H9 (cell line): ENCODE data around the gene EDAR. TPM values are rescaled to one million over a fixed set of nuclear protein-coding genes. Genes with fewer than 3 reads are reported as not detected.

ENCODE experiments used
- DNase-seq: peaks from one replicate; pipeline ENCODE4 v3.0.0-alpha.2; 2017
- H2AFZ ChIP-seq: one replicate; pipeline ENCODE4 v1.6.1; 2013; ENCODE audit warnings: mild to moderate bottlenecking, low read length, control low read depth, moderate library complexity
- H2AK5ac ChIP-seq: 2 replicates; pipeline ENCODE4 v1.6.1; 2013; ENCODE audit warnings: low read length, control low read depth, mixed read lengths; ENCODE audit not compliant: insufficient read length
- H2BK120ac ChIP-seq: one replicate; pipeline ENCODE4 v1.6.1; 2013; ENCODE audit warnings: low read depth, mild to moderate bottlenecking, low read length, control low read depth, inconsistent platforms; ENCODE audit not compliant: poor library complexity, severe bottlenecking
- H2BK12ac ChIP-seq: 2 replicates; pipeline ENCODE4 v1.6.1; 2013; ENCODE audit warnings: low read length, control low read depth, mixed read lengths, low read depth; ENCODE audit not compliant: insufficient read length
- H2BK15ac ChIP-seq: 2 replicates; pipeline ENCODE4 v1.6.1; 2013; ENCODE audit warnings: low read depth, low read length, control low read depth
- H2BK20ac ChIP-seq: one replicate; pipeline ENCODE4 v1.6.1; 2013; ENCODE audit warnings: low read depth, mild to moderate bottlenecking, low read length, control low read depth, inconsistent platforms; ENCODE audit not compliant: poor library complexity, severe bottlenecking
- H2BK5ac ChIP-seq: 2 replicates; pipeline ENCODE4 v1.6.1; 2013; ENCODE audit warnings: low read length, control low read depth, mixed read lengths; ENCODE audit not compliant: insufficient read length
- H3K14ac ChIP-seq: 2 replicates; pipeline ENCODE4 v1.6.1; 2013; ENCODE audit warnings: low read length, control low read depth; ENCODE audit not compliant: insufficient read depth
- H3K18ac ChIP-seq: 2 replicates; pipeline ENCODE4 v1.6.1; 2013; ENCODE audit warnings: low read depth, mild to moderate bottlenecking, mixed read lengths, low read length, control low read depth; ENCODE audit not compliant: insufficient read length
- H3K23ac ChIP-seq: 2 replicates; pipeline ENCODE4 v1.6.1; 2013; ENCODE audit warnings: low read length, control low read depth, mixed read lengths, low read depth; ENCODE audit not compliant: insufficient read length
- H3K23me2 ChIP-seq: 2 replicates; pipeline ENCODE4 v1.6.1; 2013; ENCODE audit warnings: low read depth, mild to moderate bottlenecking, mixed read lengths, low read length, control low read depth; ENCODE audit not compliant: insufficient read length, poor library complexity, severe bottlenecking
- H3K27ac ChIP-seq: 2 replicates; pipeline ENCODE4 v1.5.1; 2013; ENCODE audit warnings: low read length, control low read depth, mixed read lengths, low read depth; ENCODE audit not compliant: insufficient read length
- H3K27me3 ChIP-seq: 2 replicates; pipeline ENCODE4 v1.6.1; 2013; ENCODE audit warnings: low read length, control low read depth, inconsistent platforms; ENCODE audit not compliant: insufficient read depth
- H3K4ac ChIP-seq: 2 replicates; pipeline ENCODE4 v1.6.1; 2013; ENCODE audit warnings: low read depth, mild to moderate bottlenecking, control low read depth, inconsistent platforms, low read length, moderate library complexity
- H3K4me1 ChIP-seq: 2 replicates; pipeline ENCODE4 v1.6.1; 2013; ENCODE audit warnings: low read length, control low read depth, inconsistent platforms; ENCODE audit not compliant: insufficient read depth
- H3K4me2 ChIP-seq: 2 replicates; pipeline ENCODE4 v1.6.1; 2013; ENCODE audit warnings: low read length, control low read depth, mixed read lengths; ENCODE audit not compliant: insufficient read length, insufficient read depth
- H3K56ac ChIP-seq: 2 replicates; pipeline ENCODE4 v1.6.1; 2013; ENCODE audit warnings: low read depth, mild to moderate bottlenecking, mixed read lengths, low read length, control low read depth; ENCODE audit not compliant: insufficient read length
- H3K79me1 ChIP-seq: 2 replicates; pipeline ENCODE4 v1.6.1; 2013; ENCODE audit warnings: low read depth, mild to moderate bottlenecking, moderate library complexity, low read length, control low read depth, inconsistent platforms; ENCODE audit not compliant: insufficient read depth, poor library complexity, severe bottlenecking
- H3K79me2 ChIP-seq: 2 replicates; pipeline ENCODE4 v1.6.1; 2013; ENCODE audit warnings: low read length, control low read depth, inconsistent platforms; ENCODE audit not compliant: insufficient read depth
- H3K9ac ChIP-seq: 2 replicates; pipeline ENCODE4 v1.6.1; 2013; ENCODE audit warnings: low read length, control low read depth, mixed read lengths; ENCODE audit not compliant: insufficient read length; ENCODE audit errors: extremely low read depth
- H3K9me3 ChIP-seq: one replicate; pipeline ENCODE4 v1.6.1; 2013; ENCODE audit warnings: low read depth, low read length, inconsistent platforms; ENCODE audit not compliant: control insufficient read depth
- H3T11ph ChIP-seq: one replicate; pipeline ENCODE4 v1.6.1; 2013; ENCODE audit warnings: mild to moderate bottlenecking, low read length, control low read depth, inconsistent platforms
- H4K20me1 ChIP-seq: one replicate; pipeline ENCODE4 v1.6.1; 2013; ENCODE audit not compliant: control insufficient read depth, insufficient read length, insufficient read depth
- H4K5ac ChIP-seq: 2 replicates; pipeline ENCODE4 v1.6.1; 2013; ENCODE audit warnings: low read depth, mild to moderate bottlenecking, mixed read lengths, low read length, control low read depth; ENCODE audit not compliant: insufficient read length
- H4K8ac ChIP-seq: replicated peaks from 2 replicates; pipeline ENCODE4 v1.6.1; 2013; ENCODE audit warnings: low read length, control low read depth, mixed read lengths, low read depth; ENCODE audit not compliant: insufficient read length
- H4K91ac ChIP-seq: 2 replicates; pipeline ENCODE4 v1.6.1; 2013; ENCODE audit warnings: low read depth, mild to moderate bottlenecking, moderate library complexity, mixed read lengths, low read length, control low read depth; ENCODE audit not compliant: insufficient read length
- H3K27ac Mint-ChIP-seq, 3 experiments: 2 replicates in 2 of 3; 3 replicates in 1 of 3; pipeline ENCODE4 v1.8.0; 2020 to 2021; ENCODE audit warnings: mixed read lengths in 3 of 3, mild to moderate bottlenecking in 1 of 3, moderate library complexity in 1 of 3
- H3K27me3 Mint-ChIP-seq: 2 replicates; pipeline ENCODE4 v1.8.0; 2021; ENCODE audit warnings: low read depth, mild to moderate bottlenecking, moderate library complexity, mixed read lengths
- H3K36me3 Mint-ChIP-seq, 3 experiments: 2 replicates in 2 of 3; 3 replicates in 1 of 3; pipeline ENCODE4 v1.8.0; 2020 to 2021; ENCODE audit warnings: low read depth in 3 of 3, mixed read lengths in 3 of 3; ENCODE audit not compliant: insufficient read depth in 1 of 3
- H3K4me1 Mint-ChIP-seq, 2 experiments: 2 replicates each; pipeline ENCODE4 v1.8.0; 2020; ENCODE audit warnings: mixed read lengths in 2 of 2
- H3K4me3 Mint-ChIP-seq, 2 experiments: 2 replicates in 1 of 2; 3 replicates in 1 of 2; pipeline ENCODE4 v1.8.0; 2020 to 2021; ENCODE audit warnings: mild to moderate bottlenecking in 2 of 2, mixed read lengths in 2 of 2, moderate library complexity in 1 of 2
- H3K9me3 Mint-ChIP-seq, 2 experiments: 2 replicates in 1 of 2; 3 replicates in 1 of 2; pipeline ENCODE4 v1.8.0; 2020; ENCODE audit warnings: mild to moderate bottlenecking in 2 of 2, mixed read lengths in 2 of 2, moderate library complexity in 1 of 2
- WGBS: extraction: QIAGEN DNeasy Blood & Tissue Kit; methylation state at CpG from one replicate; pipeline ENCODE4 v1.1.7; 2013; ENCODE audit warnings: missing lambda C conversion rate, low lambda C conversion rate, mixed read lengths; ENCODE audit not compliant: insufficient read length; ENCODE audit errors: extremely low coverage; 5-methylcytosine and 5-hydroxymethylcytosine counted together
- total RNA-seq: library from RNA; stranded (reverse); gene quantifications from 2 replicates; pipeline ENCODE4 v1.2.1, GENCODE V29; 2021
- TF ChIP-seq, protein P1 (sequence below): fragments of 200-600 bp; sonication (generic); conservative IDR thresholded peaks from 3 replicates; pipeline ENCODE4 v1.8.0; 2021; ENCODE audit warnings: antibody characterized with exemption, mild to moderate bottlenecking

Gene EDAR
- total RNA-seq, 1 experiment from 2014 or later: not detected

GRCh38 chr2:108935271-108935741, 53.7 kb downstream of the EDAR start:
- H3K27me3 ChIP-seq: no peaks in the 10 kb centered on the region
- H3K56ac ChIP-seq: no peak overlapping the region
- no peak overlapping the region; a peak in 3 of 7 replicates for H3K27ac Mint-ChIP-seq
- WGBS: no CpG with 5 or more reads among the region's 5 CpGs
- H2BK12ac ChIP-seq: no peak overlapping the region
- no peak overlapping the region for H3K27ac ChIP-seq
- no peak overlapping the region for H4K8ac ChIP-seq
- no peak overlapping the region for H2AK5ac ChIP-seq
- H4K5ac ChIP-seq: no peak overlapping the region
- H3K4me1 ChIP-seq: no peaks in the 10 kb centered on the region
- no peak overlapping the region for H2BK15ac ChIP-seq
- TF ChIP-seq, protein P1, sequence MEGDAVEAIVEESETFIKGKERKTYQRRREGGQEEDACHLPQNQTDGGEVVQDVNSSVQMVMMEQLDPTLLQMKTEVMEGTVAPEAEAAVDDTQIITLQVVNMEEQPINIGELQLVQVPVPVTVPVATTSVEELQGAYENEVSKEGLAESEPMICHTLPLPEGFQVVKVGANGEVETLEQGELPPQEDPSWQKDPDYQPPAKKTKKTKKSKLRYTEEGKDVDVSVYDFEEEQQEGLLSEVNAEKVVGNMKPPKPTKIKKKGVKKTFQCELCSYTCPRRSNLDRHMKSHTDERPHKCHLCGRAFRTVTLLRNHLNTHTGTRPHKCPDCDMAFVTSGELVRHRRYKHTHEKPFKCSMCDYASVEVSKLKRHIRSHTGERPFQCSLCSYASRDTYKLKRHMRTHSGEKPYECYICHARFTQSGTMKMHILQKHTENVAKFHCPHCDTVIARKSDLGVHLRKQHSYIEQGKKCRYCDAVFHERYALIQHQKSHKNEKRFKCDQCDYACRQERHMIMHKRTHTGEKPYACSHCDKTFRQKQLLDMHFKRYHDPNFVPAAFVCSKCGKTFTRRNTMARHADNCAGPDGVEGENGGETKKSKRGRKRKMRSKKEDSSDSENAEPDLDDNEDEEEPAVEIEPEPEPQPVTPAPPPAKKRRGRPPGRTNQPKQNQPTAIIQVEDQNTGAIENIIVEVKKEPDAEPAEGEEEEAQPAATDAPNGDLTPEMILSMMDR: no peak
- H3K14ac ChIP-seq: no peak overlapping the region
- no peak overlapping the region for H3K4ac ChIP-seq
- H3K4me2 ChIP-seq: no peak overlapping the region
- H3T11ph ChIP-seq: no peak overlapping the region
- no peaks in the 10 kb centered on the region for H3K79me1 ChIP-seq
- H2BK5ac ChIP-seq: no peak overlapping the region
- no peaks in the 10 kb centered on the region for H3K9me3 Mint-ChIP-seq
- H3K23ac ChIP-seq: no peak overlapping the region
- H4K91ac ChIP-seq: no peak overlapping the region
- no peaks in the 10 kb centered on the region for H4K20me1 ChIP-seq
- no peaks in the 10 kb centered on the region for H3K79me2 ChIP-seq
- DNase-seq: no peak
- H3K4me3 Mint-ChIP-seq: no peak overlapping the region; a peak in 1 of 5 replicates
- no peaks in the 10 kb centered on the region for H3K9me3 ChIP-seq
- H2BK20ac ChIP-seq: no peak overlapping the region
- no peak overlapping the region for H3K18ac ChIP-seq
- H3K4me1 Mint-ChIP-seq: peaks cover 31 to 37% of the 10 kb centered on the region in 2 experiments
- no peak overlapping the region for H2AFZ ChIP-seq
- H3K23me2 ChIP-seq: no peaks in the 10 kb centered on the region
- H3K9ac ChIP-seq: no peak overlapping the region
- H3K27me3 Mint-ChIP-seq: peaks cover 3% of the 10 kb centered on the region; the same call in 1 of the 2 replicates
- H3K36me3 Mint-ChIP-seq: no peaks in the 10 kb centered on the region
- no peak overlapping the region for H2BK120ac ChIP-seq
